ENCODE measurements around the gene DOCK10. TPM values are rescaled to one million over a fixed set of nuclear protein-coding genes. Genes with fewer than 3 reads are reported as not detected.

DOCK10 gene
- total and polyA plus RNA-seq, 10 of the 15 experiments (the other 5 are each of a cell fraction or from before 2014, with no cell fraction given), result 16.9 to 120 (median 85.5) TPM

DNA sequence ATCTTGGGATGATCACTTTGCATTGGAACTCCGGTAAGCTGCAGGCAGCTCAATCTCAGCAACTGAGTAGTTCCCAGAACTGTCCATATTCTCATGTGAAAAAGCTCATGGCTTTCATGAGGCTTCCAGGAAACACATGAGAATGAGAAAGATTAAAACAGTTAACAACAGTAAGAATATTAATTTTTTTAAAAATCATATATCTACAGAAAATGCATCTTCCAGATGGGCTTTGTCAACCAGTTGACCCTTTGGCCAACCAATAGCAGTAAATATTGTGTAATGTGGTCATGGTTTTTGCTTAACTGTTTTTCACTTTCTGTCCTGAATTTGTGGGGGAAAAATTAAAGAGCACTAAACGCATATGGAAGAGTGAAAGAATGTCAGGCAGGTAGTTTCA, 194.9 kb downstream of the DOCK10 start:
- BruUV-seq (replicated peaks), result no TSS peak
- WGBS (ENCODE audit: insufficient coverage, insufficient replicate concordance, low lambda C conversion rate, missing lambda C conversion rate), result 76% methylated on average over 2 of the region's 2 CpGs
- Histone ChIP-seq H3K9me3 (replicated peaks; ENCODE audit: control insufficient read depth, insufficient read depth, low read length) (no peaks in the 10 kb centered on the region), H3K4me3 (no peak overlapping the region), H3K27me3 (replicated peaks in 1 of 2; ENCODE audit: control insufficient read depth in 2 of 2, insufficient read depth in 2 of 2, low read length in 1 of 2) (no peaks in the 10 kb centered on the region), H3K9ac (ENCODE audit: control insufficient read depth, insufficient read depth, low read length) (no peak overlapping the region), H3K36me3 (ENCODE audit: control insufficient read depth in 2 of 2, insufficient read depth in 2 of 2, low read length in 1 of 2) (peaks cover 13 to 44% of the 10 kb centered on the region in 2 experiments), H3K27ac (ENCODE audit: control insufficient read depth, insufficient read depth) (no peak overlapping the region), H2AFZ (ENCODE audit: control insufficient read depth, low read depth, low read length) (no peak overlapping the region), H4K20me1 (ENCODE audit: control insufficient read depth, insufficient read depth) (no peaks in the 10 kb centered on the region), H3K4me2 (ENCODE audit: control insufficient read depth, insufficient read depth) (no peak overlapping the region), H3K79me2 (ENCODE audit: control insufficient read depth, insufficient read depth, low read length) (no peaks in the 10 kb centered on the region), H3K4me1 (ENCODE audit: control insufficient read depth, insufficient read depth, low read length) (no peaks in the 10 kb centered on the region)
- no peak for TF ChIP-seq MEF2A (IDR thresholded peaks at IDR 0.05; ENCODE audit: insufficient read depth, low read depth, low read length)
- no peak for TF ChIP-seq POLR2AphosphoS5 (IDR thresholded peaks at IDR 0.05; ENCODE audit: low read length)
- TF ChIP-seq, protein P1, sequence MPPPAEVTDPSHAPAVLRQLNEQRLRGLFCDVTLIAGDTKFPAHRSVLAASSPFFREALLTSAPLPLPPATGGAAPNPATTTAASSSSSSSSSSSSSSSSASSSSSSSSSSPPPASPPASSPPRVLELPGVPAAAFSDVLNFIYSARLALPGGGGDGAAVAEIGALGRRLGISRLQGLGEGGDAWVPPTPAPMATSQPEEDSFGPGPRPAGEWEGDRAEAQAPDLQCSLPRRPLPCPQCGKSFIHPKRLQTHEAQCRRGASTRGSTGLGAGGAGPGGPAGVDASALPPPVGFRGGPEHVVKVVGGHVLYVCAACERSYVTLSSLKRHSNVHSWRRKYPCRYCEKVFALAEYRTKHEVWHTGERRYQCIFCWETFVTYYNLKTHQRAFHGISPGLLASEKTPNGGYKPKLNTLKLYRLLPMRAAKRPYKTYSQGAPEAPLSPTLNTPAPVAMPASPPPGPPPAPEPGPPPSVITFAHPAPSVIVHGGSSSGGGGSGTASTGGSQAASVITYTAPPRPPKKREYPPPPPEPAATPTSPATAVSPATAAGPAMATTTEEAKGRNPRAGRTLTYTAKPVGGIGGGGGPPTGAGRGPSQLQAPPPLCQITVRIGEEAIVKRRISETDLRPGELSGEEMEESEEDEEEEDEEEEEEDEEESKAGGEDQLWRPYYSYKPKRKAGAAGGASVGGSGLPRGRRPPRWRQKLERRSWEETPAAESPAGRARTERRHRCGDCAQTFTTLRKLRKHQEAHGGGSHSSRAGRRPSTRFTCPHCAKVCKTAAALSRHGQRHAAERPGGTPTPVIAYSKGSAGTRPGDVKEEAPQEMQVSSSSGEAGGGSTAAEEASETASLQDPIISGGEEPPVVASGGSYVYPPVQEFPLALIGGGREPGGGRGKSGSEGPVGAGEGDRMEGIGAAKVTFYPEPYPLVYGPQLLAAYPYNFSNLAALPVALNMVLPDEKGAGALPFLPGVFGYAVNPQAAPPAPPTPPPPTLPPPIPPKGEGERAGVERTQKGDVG (CRISPR knock-in tag; IDR thresholded peaks at IDR 0.05), result no peak
- TF ChIP-seq, protein P2, sequence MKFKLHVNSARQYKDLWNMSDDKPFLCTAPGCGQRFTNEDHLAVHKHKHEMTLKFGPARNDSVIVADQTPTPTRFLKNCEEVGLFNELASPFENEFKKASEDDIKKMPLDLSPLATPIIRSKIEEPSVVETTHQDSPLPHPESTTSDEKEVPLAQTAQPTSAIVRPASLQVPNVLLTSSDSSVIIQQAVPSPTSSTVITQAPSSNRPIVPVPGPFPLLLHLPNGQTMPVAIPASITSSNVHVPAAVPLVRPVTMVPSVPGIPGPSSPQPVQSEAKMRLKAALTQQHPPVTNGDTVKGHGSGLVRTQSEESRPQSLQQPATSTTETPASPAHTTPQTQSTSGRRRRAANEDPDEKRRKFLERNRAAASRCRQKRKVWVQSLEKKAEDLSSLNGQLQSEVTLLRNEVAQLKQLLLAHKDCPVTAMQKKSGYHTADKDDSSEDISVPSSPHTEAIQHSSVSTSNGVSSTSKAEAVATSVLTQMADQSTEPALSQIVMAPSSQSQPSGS (IDR thresholded peaks at IDR 0.05; ENCODE audit: low read length), result no peak
- TF ChIP-seq PAX5 (IDR thresholded peaks at IDR 0.05; ENCODE audit: borderline replicate concordance, low read depth, low read length), result no peak
- no peak for TF ChIP-seq HDAC2 (IDR thresholded peaks at IDR 0.05)
- no peak for TF ChIP-seq NKRF (conservative IDR thresholded peaks at IDR 0.05)
- no peak for TF ChIP-seq KAT2A (conservative IDR thresholded peaks at IDR 0.05; ENCODE audit: control insufficient read depth, low read depth, low read length)
- TF ChIP-seq, protein P3, sequence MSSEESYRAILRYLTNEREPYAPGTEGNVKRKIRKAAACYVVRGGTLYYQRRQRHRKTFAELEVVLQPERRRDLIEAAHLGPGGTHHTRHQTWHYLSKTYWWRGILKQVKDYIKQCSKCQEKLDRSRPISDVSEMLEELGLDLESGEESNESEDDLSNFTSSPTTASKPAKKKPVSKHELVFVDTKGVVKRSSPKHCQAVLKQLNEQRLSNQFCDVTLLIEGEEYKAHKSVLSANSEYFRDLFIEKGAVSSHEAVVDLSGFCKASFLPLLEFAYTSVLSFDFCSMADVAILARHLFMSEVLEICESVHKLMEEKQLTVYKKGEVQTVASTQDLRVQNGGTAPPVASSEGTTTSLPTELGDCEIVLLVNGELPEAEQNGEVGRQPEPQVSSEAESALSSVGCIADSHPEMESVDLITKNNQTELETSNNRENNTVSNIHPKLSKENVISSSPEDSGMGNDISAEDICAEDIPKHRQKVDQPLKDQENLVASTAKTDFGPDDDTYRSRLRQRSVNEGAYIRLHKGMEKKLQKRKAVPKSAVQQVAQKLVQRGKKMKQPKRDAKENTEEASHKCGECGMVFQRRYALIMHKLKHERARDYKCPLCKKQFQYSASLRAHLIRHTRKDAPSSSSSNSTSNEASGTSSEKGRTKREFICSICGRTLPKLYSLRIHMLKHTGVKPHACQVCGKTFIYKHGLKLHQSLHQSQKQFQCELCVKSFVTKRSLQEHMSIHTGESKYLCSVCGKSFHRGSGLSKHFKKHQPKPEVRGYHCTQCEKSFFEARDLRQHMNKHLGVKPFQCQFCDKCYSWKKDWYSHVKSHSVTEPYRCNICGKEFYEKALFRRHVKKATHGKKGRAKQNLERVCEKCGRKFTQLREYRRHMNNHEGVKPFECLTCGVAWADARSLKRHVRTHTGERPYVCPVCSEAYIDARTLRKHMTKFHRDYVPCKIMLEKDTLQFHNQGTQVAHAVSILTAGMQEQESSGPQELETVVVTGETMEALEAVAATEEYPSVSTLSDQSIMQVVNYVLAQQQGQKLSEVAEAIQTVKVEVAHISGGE (CRISPR knock-in tag; IDR thresholded peaks at IDR 0.05), result no peak
- no peak for TF ChIP-seq KLF5 (IDR thresholded peaks at IDR 0.05; ENCODE audit: partially characterized antibody)
- TF ChIP-seq ELK1 (IDR thresholded peaks at IDR 0.05; ENCODE audit: low read depth, low read length), result no peak
- TF ChIP-seq SMAD1 (IDR thresholded peaks at IDR 0.05; ENCODE audit: low read depth, partially characterized antibody), result no peak
- no peak for TF ChIP-seq BACH1 (IDR thresholded peaks at IDR 0.05; ENCODE audit: borderline replicate concordance)
- TF ChIP-seq MXI1 (IDR thresholded peaks at IDR 0.05; ENCODE audit: low read depth, low read length), result no peak
- DNase-seq (ENCODE audit: low read depth, low spot score) (no peak), ATAC-seq (no peak), FAIRE-seq (no peak)
- ChIA-PET SMC1A (ENCODE audit: uncharacterized antibody, unreplicated experiment) (no interaction called here), RAD21 (ENCODE audit: unreplicated experiment) (interaction anchor here (0.6 kb wide), 1 partner anchor 263 kb away, joined by 3 read pairs; no protein-coding TSS in a partner anchor), POLR2A (no interaction called here), CTCF (no interaction called here)
- in situ Hi-C loops (cut with MboI), result no loop called here
- intact Hi-C loops (cut with micrococcal nuclease; ENCODE audit: unreplicated experiment), result no loop called here
